Fibroblast of skin of right quadriceps (primary cell): Measurements from ENCODE around the gene RUNX3.

Experiments
- DNase-seq: peaks from one replicate; pipeline ENCODE4 v3.0.0-alpha.2; 2013

Gene RUNX3

GRCh38 chr1:24963099-24963872 lies 33.2 kb upstream of the RUNX3 start:
- no peak for DNase-seq

- no peak for DNase-seq
Measured at GRCh38 chr1:24961961-24962861, 32.1 kb upstream of the RUNX3 start.

GRCh38 chr1:24961334-24961733 lies 31.3 kb upstream of the RUNX3 start:
- DNase-seq, result no peak

GRCh38 chr1:24960071-24960801 lies 30.2 kb upstream of the RUNX3 start:
- no peak for DNase-seq

DNA sequence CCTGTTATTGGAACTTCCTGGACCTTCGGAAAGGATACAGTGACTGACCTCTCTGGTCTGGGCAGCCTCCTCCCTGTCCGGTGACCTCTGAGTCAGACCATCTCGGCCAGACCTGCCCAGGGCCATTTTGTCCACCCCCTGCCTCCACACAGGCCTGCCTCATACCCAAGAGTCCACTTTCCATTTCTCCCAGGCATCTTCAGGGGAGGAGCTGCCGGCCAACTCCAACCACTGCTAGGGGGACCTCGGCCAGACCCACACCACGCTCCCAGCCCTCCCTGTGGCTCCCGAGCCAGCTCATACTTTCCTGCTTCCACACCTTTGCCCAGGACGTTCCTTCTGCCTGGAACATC lies 29.5 kb upstream of the RUNX3 start:
- no peak for DNase-seq

- DNase-seq, result no peak
Measured at GRCh38 chr1:24958766-24959622, 28.9 kb upstream of the RUNX3 start.

DNA sequence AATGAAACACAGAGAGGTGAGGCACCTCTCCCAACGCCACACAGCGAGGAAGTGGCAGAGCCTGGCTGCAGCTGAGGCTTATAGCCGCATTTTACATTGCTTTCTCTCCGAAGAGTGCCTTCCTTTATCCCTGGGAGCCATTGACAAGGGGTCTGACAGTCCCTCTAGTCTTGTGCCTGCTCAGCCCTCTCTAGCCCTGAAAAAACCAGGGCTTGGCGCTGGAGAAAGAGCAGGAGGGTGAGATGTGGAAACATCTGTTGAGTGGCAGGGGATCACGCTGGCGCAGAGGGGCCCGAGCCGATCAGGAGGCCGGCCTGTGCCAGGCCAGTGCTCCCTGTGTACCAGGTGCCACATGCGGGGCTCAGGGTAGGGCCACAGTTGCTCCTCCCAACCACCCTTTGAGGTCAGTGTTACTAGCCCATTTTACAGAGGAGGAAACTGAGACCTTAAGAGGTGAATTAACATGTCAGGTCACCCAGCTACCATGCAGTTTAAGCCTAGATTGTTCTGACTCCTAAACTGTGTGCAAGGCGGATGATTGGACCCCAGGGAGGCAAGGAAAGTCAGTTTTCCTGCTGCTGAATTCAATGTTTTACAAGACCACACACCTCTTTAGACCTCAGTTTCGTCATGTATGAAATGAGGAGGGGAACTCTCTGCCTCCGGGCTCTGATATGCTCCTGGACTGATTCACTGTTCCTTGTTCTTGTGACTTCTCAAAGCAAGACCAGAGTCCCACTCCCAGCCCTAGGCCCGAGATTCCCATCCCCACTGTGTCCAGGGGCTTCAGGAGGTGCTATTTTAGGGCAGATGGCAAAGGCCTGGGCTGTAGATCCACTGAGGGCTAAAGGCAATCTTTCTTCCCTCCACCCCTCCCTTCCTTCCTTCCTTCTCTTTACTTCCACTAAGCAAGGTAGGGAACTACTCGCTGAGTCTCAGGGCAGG lies 28.0 kb upstream of the RUNX3 start:
- no peak for DNase-seq

DNA sequence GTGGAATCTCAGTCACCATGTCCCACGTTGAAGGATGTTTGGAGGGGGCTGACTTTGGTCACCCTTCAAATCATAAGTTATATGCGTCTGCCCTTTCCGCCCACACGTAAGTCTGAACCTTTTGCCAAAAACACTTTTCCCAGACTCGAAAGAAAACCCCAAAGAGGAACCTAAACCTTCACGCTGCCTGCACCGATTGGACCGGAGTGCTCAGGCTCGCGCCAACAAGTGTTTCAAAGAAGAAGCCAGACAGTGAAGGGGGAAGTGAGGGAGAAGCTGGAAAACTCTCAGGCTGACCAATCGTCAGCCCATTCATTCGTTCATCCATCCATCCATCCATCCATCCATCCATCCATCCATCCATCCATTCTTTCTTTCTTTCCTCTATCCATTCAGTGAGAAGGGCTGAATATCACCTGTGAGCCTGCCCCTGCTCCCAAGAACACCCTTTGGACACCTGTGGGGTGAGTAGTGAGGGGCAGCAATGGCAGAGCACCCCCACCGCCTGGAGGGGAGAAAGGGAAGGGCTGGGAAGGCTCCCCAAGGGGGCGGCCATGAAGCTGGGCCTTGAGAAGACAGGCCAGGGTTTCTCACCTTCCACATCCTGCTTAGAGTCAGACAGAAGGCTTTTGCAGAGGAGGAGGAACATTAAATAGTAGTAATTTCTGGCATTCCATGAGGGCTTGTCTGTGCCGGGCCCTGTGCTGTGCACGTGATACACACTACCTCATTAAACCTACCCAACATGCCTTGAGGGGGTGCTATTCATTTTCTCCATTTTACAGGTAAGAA lies 27.1 kb upstream of the RUNX3 start:
- DNase-seq, result no peak

DNA sequence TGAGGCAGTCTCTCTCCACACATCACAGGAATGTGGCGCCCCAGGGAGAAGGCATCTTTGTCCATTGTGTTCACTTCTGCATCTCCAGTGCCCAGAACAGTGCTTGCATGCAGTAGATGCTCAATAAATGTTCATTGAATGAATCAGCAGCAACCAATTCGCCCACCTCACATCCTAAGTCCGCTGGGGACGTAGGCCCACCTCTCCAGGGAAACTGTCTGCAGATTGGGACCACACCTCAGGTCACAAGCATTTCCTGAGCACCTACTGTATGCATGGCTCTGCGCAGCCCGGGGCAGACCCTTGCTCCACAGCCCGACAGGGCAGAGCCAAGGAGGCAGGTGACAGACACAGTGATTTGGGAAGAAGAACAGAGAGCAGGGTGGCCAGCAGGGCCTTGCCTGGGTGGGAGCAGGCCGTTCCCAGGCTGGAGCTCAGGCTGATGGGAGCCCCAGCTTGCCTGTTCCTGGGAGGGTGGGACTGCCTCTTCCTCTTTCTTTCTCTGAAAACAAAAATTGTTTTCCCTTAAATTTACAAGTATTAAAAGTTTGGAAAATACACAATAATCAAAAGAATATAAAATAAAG lies 25.8 kb upstream of the RUNX3 start:
- DNase-seq, result no peak

DNA sequence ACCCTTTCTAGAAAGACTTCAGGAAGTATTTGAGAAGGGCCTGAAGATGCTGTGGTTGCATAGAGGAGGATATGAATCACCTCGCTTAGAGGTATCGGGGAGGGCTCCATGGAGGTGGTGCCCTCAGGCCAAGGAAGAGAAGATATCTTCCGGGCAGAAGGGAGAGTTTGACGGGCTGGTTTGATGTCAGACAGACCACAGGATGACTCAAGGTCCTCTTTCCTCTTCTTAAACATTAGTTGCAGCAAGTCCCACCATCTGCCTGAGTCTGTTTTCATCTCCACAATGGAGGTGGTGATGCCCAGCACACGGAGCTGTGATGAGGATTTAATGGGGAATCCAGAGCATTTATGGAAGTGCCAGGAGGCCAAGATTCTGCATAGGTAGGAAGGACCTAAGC lies 25.1 kb upstream of the RUNX3 start:
- DNase-seq, result peak; percentile 69

DNA sequence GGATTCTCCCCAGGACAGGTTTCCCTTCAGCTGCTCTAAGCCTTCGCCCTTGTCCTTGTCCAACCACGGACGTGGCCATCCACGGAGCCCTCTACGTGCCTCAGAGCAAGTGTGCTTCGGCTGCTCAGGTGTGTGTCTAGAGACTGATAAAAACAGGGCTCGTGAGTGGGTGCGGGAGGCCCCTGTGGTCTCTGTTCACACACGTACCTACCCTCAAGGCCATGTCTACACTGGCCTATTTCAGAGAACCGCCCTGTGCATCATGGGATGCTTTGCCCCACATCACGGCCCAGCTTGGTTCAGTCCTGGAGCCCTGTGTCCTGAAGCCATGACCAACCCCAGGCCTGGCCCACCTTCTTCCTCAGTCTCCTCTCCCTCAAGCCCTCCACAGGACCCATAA lies 24.6 kb upstream of the RUNX3 start:
- DNase-seq, result no peak

DNA sequence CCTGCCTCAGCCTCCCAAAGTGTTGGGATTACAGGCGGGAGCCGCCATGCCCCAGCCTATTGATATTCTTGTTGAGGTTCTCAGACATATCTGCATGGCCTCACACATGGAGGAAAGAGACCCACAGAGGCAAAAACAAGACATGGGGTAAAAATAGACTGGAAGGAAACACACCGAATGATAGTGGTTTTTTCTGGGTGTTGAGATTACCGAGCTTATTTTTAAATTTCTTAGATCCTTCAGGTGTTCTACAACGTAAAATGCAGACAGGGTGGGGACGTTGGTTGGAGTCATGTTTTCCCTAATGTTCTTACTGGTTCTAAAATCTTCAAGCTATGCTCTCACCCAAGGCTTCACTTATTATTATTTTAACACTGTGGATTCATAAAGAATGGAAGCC lies 23.9 kb upstream of the RUNX3 start:
- DNase-seq, result no peak

- DNase-seq, result no peak
Measured at GRCh38 chr1:24952413-24952841, 22.4 kb upstream of the RUNX3 start.

DNA sequence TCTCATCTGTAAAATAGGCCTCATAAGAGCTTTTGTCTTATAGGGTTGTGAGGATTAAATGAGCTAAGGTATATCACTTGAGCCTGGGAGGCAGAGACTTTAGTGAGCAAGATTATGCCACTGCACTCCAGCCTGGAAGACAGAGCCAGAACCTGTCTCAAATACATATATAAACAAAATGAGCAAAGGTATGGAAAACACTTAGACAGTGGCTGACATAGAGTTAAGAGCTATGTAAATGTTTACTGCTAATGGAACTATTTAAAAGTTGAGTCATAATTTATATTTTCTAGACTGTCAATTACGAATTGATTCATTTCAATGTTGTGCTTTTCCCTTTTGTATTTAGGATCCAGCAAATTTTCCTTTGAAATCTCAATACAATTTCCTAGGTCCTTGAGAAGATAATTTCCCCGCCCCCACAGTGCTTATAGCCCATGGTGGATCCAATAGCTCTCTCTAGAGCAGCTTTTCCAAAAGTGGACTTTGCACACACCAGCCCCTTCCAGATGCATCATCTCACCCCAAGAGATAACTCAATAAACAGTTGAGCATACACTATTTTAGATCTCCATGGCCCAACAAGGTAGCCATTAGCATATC lies 21.8 kb upstream of the RUNX3 start:
- no peak for DNase-seq

GRCh38 chr1:24951337-24951736 lies 21.3 kb upstream of the RUNX3 start:
- DNase-seq, result no peak

DNA sequence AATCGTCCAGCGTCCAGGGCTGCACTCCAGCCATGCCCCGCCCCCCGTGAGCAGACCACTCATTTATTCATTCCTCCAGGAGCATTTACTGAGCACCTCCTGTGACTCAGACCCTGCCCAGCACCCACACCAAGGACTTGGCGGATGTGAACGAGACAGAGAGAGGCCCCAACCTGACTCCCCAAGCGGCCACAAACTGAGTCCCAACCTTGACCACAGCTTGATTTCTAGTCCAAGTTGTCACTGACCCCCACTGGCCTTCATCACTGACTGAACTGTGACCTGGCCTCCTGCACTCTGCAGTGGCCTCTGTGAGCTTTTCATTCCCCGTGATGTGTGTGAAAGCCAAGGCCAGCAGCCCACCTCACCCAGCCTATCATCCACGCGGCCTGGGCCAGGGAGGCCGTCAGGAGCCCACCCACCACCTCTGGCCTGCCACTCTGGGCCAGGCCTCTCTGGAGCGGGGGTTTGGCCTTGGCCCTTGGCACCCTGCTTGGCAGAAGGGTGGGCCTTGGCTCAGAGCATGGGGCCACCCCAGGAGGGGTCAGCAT lies 19.3 kb upstream of the RUNX3 start:
- peak; percentile 51 for DNase-seq

DNA sequence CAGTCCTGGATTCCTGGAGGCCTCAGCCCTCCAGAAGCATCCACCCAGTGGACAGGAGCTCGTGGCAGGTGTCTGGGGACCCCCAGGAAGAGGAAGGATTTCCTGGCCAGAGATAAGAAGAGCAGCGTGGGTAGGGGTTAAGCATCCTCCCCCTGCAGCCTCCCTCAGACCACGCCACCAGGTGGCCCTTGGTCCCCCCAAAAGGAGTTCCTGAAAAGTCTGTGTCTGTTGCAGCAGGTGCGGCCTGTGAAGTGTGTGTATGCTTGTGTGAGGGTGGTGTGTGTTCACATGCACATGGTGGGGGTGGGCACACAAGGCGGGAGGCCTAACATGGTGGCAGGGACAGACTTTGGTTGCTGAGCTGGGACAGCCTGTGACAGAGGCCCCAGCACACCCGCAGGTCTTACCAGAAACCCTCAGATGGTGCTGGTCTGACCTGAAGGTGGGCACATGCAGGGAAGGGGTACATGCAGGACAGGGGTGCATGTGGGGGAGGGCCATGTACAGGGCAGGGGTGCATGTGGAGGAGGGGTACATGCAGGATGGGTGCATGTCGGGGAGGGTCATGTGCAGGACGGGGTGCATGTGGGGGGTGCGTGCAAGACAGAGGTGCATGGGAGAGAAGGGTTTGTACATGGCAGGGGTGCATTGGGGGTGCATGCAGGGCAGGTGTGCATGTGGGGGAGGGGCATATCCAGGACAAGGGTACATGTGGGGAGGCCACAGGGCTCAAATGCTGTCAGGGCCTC lies 18.2 kb upstream of the RUNX3 start:
- DNase-seq, result no peak

DNA sequence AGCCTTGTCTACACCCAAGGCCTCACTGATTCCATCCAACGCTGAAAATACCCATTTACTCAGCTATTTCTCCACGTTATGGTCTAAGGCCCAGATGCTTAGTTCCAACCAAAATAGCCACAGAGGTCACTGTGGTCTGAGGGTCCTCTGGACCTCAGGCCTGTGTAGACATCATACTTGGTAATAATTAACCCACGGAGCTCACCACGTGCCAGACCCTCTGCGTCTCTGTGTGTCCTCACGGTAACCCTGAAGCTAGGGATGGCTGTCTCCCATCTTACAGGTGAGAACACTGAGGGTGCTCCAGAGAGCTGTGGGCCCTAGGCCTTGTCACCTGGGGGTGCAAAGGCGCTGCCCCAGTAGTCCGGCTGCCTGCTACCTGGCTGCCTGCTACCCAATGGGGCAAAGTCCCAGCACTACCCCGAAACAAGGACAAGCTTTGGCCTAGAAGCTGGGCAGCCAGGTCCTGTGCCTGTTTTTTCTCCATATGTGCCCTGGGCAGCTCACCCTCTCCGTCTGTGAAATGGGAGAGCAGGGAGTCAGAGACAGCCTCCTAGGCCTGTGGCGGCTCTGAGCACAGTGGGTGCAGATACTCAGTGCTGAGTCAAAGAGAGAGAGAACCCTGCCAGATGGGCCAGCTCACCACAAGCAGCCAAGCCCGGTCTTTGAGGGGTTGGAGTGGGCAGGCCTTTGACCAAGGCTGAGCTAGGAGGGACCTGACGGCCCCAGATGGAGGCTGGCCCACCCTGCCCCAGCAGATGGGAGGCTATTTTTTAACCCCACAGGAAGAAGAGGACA lies 17.0 kb upstream of the RUNX3 start:
- no peak for DNase-seq
